Measurements from ENCODE around the gene JMJD7.

The JMJD7 gene

GRCh38 chr15:41886741-41887140, 58.8 kb downstream of the JMJD7 start:
- FAIRE-seq: no peak

DNA sequence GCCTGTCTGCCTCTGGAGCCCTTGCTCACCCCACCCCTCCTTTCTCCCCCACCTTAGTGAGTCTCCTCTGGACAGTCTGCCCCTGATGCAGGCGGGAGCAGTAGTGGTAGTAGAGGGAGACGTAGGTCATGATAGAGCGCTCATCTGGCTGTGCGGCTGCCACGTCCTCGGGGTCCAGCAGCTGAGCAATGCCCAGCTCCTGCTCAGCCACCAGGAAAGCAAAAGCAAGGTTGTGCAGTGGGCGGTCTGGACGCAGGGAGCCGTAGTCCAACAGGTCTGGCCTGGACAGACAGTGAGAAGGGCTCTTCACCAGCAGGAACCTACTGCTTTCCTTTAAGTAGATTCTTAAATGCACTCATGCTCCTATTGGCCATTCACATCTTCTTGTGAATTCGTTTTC, 59.3 kb downstream of the JMJD7 start:
- FAIRE-seq: no peak

Data from islet of Langerhans (tissue), 1 donor.